ENCODE measurements around the gene XXYLT1. TPM values are rescaled to one million over a fixed set of nuclear protein-coding genes. Genes with fewer than 3 reads are reported as not detected.

Gene XXYLT1
- total and polyA plus RNA-seq, 2 of the 8 experiments (the other 6 are each of a cell fraction or from before 2014, with no cell fraction given): 18.9 to 23.8 TPM

- H2BK20ac ChIP-seq (ENCODE audit: low read length): no peak overlapping the region
- H4K8ac ChIP-seq (ENCODE audit: extremely low read depth, insufficient read depth, low read length): no peak overlapping the region
- H4K5ac ChIP-seq (ENCODE audit: insufficient read length, low read depth, low read length): no peak overlapping the region
- no peaks in the 10 kb centered on the region; the same call in 1 of the 2 replicates for H3K23me2 ChIP-seq (ENCODE audit: low read depth, low read length)
- no peak overlapping the region for H3K4me3 ChIP-seq (ENCODE audit: extremely low read depth in 1 of 4, insufficient read depth in 2 of 4, low read depth in 3 of 4, low read length in 4 of 4)
- no peaks in the 10 kb centered on the region for H3K4me1 ChIP-seq (replicated peaks in 1 of 4; ENCODE audit: control insufficient read depth in 3 of 4, insufficient read depth in 4 of 4, low read length in 3 of 4)
- H3K14ac ChIP-seq (ENCODE audit: insufficient read length): no peak overlapping the region
- DNase-seq (ENCODE audit: low read depth in 1 of 2, low spot score in 2 of 2): no peak
- H3K27ac ChIP-seq (ENCODE audit: low read depth, low read length): no peak overlapping the region
- H3K18ac ChIP-seq (ENCODE audit: extremely low read depth, low read length): no peak overlapping the region
- no peak overlapping the region for H3K9ac ChIP-seq (replicated peaks in 1 of 4; ENCODE audit: extremely low read depth in 1 of 4, low read depth in 3 of 4, low read length in 3 of 4)
- no peak overlapping the region for H3K56ac ChIP-seq (replicated peaks; ENCODE audit: insufficient read length, low read depth, low read length)
- ChIA-PET CTCF (ENCODE audit: partially characterized antibody) (interaction anchor here (0.9 to 5.7 kb wide), 10 partner anchors 14 to 348 kb away, joined by 3 to 33 read pairs (median 4); no protein-coding TSS in a partner anchor), POLR2A (ENCODE audit: partially characterized antibody) (no interaction called here)
- H3K9me3 ChIP-seq (ENCODE audit: insufficient read depth in 2 of 2, low read depth in 1 of 2, low read length in 1 of 2): peaks cover 0 to 3% of the 10 kb centered on the region in 2 experiments; a peak in 1 of 4 replicates
- no peak overlapping the region for H2BK15ac ChIP-seq (ENCODE audit: low read length)
- H3K79me1 ChIP-seq (ENCODE audit: low read depth, low read length): no peaks in the 10 kb centered on the region
- H2AK5ac ChIP-seq (ENCODE audit: low read depth, low read length): no peak overlapping the region
- H3K23ac ChIP-seq (ENCODE audit: insufficient read length): no peak overlapping the region
- no peak overlapping the region for H3K4ac ChIP-seq (replicated peaks; ENCODE audit: insufficient read length, low read depth, low read length)
- H3K4me2 ChIP-seq (ENCODE audit: insufficient read depth in 1 of 2, low read depth in 2 of 2, low read length in 2 of 2): no peak overlapping the region
- H2BK12ac ChIP-seq (ENCODE audit: low read depth, low read length): no peak overlapping the region
- no peak overlapping the region for H2AFZ ChIP-seq (ENCODE audit: low read length)
- no peaks in the 10 kb centered on the region for H3K79me2 ChIP-seq (ENCODE audit: control insufficient read depth in 1 of 2, insufficient read depth in 2 of 2, low read length in 2 of 2)
- no peak overlapping the region for H2BK120ac ChIP-seq (replicated peaks; ENCODE audit: low read depth, low read length)
- no peak for FAIRE-seq
- H3K27me3 ChIP-seq (replicated peaks in 1 of 4; ENCODE audit: control insufficient read depth in 3 of 4, extremely low read depth in 1 of 4, insufficient read depth in 3 of 4, low read length in 3 of 4): no peaks in the 10 kb centered on the region; a peak in 1 of 7 replicates
- H3K36me3 ChIP-seq (ENCODE audit: control insufficient read depth in 2 of 4, insufficient read depth in 4 of 4, low read length in 3 of 4): no peaks in the 10 kb centered on the region
- H2BK5ac ChIP-seq (ENCODE audit: low read depth, low read length): no peak overlapping the region
- WGBS, 2 experiments (ENCODE audit: extremely low coverage in 1 of 2, insufficient coverage in 1 of 2, insufficient read length in 1 of 2, insufficient replicate concordance in 2 of 2, low coverage in 1 of 2, low lambda C conversion rate in 2 of 2, missing lambda C conversion rate in 1 of 2): 79% methylated on average over 6 of the region's 6 CpGs; no CpG with 5 or more reads in 1 of the 2 experiments
- H4K20me1 ChIP-seq (replicated peaks in 1 of 2; ENCODE audit: control insufficient read depth in 1 of 2, insufficient read depth in 2 of 2, low read length in 2 of 2): no peaks in the 10 kb centered on the region
- H4K91ac ChIP-seq (replicated peaks; ENCODE audit: insufficient read length, low read length): no peak overlapping the region
- TF ChIP-seq SIRT6 (IDR thresholded peaks at IDR 0.05; ENCODE audit: low read length) (no peak), YY1 (IDR thresholded peaks at IDR 0.05; ENCODE audit: low read depth, low read length) (no peak), EP300 (IDR thresholded peaks at IDR 0.05; ENCODE audit: borderline replicate concordance in 1 of 2, low read depth in 2 of 2, low read length in 2 of 2) (no peak), EZH2 (IDR thresholded peaks at IDR 0.05; ENCODE audit: low read depth, low read length, severe bottlenecking) (no peak), TAF7 (optimal IDR thresholded peaks at IDR 0.05; ENCODE audit: borderline replicate concordance, low read depth, low read length) (no peak), TEAD4 (IDR thresholded peaks at IDR 0.05; ENCODE audit: low read depth, low read length) (no peak), SAP30 (IDR thresholded peaks at IDR 0.05; ENCODE audit: insufficient read depth, insufficient replicate concordance, low read length) (no peak), FOSL1 (IDR thresholded peaks at IDR 0.05; ENCODE audit: insufficient read depth, low read depth, low read length) (no peak)
- TF ChIP-seq, protein P1, sequence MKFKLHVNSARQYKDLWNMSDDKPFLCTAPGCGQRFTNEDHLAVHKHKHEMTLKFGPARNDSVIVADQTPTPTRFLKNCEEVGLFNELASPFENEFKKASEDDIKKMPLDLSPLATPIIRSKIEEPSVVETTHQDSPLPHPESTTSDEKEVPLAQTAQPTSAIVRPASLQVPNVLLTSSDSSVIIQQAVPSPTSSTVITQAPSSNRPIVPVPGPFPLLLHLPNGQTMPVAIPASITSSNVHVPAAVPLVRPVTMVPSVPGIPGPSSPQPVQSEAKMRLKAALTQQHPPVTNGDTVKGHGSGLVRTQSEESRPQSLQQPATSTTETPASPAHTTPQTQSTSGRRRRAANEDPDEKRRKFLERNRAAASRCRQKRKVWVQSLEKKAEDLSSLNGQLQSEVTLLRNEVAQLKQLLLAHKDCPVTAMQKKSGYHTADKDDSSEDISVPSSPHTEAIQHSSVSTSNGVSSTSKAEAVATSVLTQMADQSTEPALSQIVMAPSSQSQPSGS (IDR thresholded peaks at IDR 0.05; ENCODE audit: low read length): no peak
- TF ChIP-seq, protein P2, sequence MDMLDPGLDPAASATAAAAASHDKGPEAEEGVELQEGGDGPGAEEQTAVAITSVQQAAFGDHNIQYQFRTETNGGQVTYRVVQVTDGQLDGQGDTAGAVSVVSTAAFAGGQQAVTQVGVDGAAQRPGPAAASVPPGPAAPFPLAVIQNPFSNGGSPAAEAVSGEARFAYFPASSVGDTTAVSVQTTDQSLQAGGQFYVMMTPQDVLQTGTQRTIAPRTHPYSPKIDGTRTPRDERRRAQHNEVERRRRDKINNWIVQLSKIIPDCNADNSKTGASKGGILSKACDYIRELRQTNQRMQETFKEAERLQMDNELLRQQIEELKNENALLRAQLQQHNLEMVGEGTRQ (IDR thresholded peaks at IDR 0.05; ENCODE audit: low read length): no peak
Measured at GRCh38 chr3:195019335-195019734, 251.6 kb downstream of the XXYLT1 start.
